ENCODE results near the gene ZNF639.

Gene ZNF639

DNA sequence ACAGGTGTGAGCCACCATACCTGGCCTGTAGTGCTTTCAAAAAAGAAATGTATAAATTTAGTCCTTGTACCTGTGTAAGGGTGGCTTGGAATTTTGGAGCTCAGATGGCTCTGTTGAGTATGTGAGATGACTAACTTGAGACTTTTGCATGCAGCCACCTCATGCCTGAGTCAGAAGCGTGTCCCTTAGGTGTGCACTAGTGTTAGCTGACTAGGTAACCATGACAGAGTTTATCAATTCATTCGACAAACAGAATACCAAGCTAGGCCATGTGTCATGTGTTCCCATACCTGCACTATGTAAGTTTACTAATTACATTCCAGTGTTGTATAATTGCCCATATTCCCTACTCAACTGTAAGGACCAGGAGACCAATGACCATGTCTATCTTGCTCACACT lies 4.0 kb upstream of the ZNF639 start:
- DNase-seq (ENCODE audit: low spot score) = no peak

DNA sequence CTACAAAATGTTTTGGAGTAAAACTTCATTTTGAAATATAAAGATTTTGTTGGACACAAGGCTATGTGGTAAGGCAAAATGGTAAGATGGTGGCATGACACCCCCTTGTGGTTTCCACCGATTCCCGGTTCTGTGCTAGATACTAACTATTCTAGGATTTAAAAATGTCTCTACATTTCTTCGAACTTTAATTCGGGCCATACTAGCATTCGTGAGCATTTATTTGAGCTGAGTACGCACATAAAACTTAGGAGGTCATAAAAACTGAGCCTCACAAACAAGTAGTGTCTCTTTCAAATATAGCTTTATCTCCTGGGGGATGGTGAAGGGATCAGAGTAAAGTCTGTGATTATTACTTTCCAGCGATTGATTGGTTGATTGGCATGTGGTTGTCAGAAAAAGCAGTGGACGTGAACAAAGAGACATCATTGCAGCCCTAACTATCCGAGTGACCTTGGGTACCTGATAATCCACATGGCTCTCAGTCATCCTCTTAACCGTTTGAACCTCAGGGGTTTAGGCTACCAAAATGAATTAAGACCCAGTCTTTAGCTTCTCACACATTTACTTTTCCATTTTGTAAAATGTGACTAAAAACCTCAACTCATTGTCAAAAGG lies 1.1 kb upstream of the ZNF639 start:
- peak; percentile 41 for DNase-seq (ENCODE audit: low spot score)

DNA sequence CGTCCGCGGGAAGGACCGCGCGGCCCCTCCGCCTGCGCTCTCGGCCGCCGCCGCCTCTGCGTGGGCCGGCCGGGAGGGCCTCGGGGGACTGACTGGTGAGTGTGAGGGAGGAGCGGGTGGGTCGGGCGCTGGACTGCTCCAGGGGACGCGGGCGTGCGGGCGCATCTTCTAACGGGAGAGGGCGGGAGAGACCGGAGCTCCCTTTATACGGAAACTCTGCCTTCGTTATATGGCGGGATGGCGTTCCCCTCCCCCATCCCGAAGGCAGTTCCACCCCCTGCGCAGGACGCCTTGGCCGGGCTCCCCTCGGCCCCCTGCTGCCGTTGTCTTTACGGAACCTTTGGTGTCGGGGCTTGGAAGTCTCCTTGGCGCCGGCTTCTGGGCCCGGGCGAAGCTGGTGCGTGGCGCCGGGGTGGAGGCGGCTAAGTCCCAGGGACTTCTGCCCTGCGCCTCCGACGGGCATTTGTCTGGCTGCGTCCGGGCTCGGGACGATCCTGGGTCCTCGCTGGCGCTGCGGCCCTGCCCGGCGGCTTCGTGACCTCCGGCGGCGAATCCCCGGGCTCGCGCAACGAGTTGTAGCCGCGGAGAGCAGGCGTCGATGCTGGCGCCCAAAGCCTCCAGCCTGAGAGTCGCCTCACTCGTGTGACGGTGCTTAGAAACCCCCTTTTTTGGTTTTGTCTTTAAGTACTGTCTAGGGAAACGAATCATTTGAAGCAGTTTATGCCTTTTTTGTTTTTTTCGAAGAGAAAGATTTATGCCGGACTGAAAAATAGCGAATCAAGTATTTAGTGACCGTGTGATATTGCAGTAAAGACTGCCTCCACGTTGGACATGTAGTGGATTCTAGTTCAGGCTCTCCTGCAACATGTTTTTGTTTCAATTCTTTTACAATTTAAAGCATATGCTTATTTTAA lies 623 bp downstream of the ZNF639 start:
- DNase-seq (ENCODE audit: low spot score) = peak; percentile 63

DNA sequence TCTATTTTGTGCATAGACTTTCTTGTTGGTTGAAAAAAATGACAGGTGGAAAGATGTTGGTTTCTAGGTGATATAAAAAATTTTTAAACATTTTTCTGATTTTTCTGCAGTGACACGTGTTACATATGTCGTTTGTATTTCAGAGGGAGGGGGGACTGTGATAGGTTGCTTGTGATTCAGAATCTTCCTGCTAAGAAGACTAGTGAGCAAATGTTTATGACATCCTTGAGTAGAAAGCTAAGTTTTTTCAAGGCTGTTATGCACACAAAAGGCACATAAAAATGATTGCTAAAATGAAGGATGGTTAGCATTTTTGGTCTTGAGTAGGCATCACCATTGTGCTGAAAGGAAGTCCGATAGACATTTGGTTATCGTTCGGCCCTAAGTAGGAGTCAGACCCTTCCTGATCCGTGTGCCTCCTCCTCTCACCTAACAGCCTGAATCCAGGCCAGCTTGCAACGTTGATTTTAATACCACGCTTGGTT lies 1.5 kb downstream of the ZNF639 start:
- DNase-seq (ENCODE audit: low spot score) = peak; percentile 8

DNA sequence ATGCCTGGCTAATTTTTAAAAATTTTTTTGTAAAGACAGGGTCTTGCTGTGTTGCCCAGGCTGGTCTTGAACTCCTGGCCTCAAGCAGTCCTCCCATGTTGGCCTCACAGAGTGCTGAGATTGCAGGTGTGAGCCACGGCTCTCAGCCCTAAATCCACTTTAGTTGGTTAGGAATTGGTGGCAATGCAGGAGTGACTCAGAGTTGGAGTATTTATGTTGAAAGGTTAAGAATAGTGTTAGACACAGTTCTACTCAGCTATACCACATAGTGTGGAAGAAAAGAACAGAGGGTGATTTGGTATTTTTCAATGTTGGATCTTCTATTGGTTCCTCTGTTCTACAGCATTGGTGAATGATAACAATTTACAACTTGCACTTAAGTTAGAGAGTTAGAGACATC lies 7.6 kb downstream of the ZNF639 start:
- no peak for DNase-seq (ENCODE audit: low spot score)

DNA sequence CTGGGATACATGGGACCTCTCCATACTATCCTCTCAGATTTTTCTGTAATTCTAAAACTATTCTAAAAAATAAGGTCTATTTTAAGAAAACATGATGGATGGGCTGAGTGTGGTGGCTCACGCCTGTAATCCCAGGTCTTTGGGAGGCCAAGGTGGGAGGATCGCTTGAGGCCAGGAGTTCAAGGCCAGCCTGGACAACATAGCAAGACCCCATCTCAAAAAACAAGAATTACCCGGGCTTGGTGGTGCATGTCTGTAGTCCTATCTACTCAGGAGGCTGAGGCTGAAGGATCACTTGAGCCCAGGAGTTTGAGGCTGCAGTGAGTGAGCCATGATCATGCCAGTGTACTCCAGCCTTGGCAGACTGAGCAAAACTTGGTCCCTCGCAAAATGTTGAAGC lies 9.4 kb downstream of the ZNF639 start:
- no peak for DNase-seq (ENCODE audit: low spot score)

- DNase-seq (ENCODE audit: low spot score) = no peak
These were observed 10.3 kb downstream of the ZNF639 start for GRCh38 chr3:179333084-179333483.

DNA sequence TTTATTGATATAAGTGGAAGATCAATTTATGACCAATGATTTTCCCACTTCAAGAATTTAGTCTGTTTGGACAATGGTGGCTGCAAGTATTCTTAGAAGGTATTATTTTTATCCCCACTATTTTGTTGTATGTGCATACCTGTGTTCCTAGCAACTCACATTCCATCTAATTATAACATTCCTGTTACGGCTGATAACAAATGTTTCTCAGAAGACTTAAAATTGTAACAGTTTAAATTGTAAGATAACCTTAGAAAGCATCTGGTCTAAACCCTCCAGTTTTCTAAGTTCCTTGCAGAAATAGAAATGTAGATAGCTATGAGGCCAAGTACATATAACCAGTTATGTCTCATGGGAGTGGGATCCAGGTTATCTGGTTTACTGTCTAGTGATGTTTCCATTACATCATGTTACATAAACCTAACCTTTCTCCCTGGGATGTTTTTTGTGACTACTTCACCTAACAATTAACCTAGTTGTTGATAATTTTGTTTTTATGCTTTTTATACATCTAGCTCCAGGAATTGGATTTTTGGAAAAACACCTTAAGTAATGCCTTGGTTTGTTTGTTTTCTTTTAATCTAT lies 13.6 kb downstream of the ZNF639 start:
- no peak for DNase-seq (ENCODE audit: low spot score)

- peak; percentile 94 for DNase-seq (ENCODE audit: low spot score)
These were observed 24.7 kb downstream of the ZNF639 start, which contains the start of gene MFN1 for GRCh38 chr3:179347345-179348194. MFN1 (plus strand) TSS chr3:179347709; CDS start chr3:179348852, 1,143 bp downstream.

- peak; percentile 13 for DNase-seq (ENCODE audit: low spot score)
These were observed 25.6 kb downstream of the ZNF639 start for GRCh38 chr3:179348325-179349013.

- no peak for DNase-seq (ENCODE audit: low spot score)
These were observed 33.2 kb downstream of the ZNF639 start for GRCh38 chr3:179355996-179356395.

DNA sequence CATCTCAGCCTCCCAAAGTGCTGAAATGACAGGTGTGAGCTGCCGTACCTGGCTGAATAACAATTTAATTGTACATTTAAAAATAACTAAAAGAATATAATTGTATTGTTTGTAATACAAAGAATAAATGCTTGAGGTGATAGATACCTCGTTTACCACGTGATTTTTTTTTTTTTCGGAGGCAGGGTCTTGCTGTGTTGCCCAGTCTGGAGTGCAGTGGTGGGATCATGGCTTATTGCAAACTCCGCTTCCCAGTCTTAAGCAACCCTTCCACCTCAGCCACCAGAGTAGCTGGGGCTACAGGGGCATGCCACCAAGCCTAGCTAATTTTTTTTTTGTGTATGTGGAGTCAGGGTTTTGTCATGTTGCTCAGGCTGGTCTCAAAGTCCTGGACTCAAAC lies 40.5 kb downstream of the ZNF639 start:
- no peak for DNase-seq (ENCODE audit: low spot score)

DNA sequence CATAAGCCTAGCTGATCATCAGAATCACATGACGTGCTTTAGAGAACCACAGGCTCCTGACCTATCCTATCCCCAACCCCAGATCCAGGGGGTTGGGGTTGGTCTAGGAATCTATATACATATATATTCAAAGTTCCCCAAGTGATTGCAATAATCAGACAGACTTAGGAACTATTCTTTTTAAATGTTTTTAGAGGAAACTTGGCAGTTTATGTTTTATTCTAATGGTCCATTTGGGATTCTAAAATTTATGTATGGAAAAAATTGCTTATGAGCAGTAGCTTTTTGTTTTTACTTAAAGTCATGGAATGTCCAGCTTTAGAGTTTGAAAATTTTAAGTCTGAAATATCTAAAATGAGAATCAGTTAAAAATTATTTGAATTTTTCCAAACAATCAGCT lies 46.8 kb downstream of the ZNF639 start:
- DNase-seq (ENCODE audit: low spot score) = no peak

DNA sequence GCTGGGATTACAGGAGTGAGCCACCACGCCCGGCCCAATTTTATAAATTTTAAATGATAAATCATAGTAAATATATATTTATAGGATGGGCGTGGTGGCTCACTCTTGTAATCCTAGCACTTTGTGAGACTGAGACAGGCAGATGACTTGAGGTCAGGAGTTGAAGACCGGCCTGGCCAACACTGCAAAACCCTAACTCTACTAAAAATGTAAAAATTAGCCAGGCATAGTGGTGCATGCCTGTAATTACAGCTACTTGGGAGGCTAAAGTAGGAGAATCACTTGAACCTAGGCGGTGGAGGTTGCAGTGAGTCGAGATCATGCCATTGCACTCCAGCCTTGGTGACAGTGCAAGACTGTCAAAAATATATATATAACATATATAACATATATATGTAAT lies 51.1 kb downstream of the ZNF639 start:
- no peak for DNase-seq (ENCODE audit: low spot score)

GRCh38 chr3:179375091-179375999 lies 52.5 kb downstream of the ZNF639 start:
- DNase-seq (ENCODE audit: low spot score) = peak; percentile 44

DNA sequence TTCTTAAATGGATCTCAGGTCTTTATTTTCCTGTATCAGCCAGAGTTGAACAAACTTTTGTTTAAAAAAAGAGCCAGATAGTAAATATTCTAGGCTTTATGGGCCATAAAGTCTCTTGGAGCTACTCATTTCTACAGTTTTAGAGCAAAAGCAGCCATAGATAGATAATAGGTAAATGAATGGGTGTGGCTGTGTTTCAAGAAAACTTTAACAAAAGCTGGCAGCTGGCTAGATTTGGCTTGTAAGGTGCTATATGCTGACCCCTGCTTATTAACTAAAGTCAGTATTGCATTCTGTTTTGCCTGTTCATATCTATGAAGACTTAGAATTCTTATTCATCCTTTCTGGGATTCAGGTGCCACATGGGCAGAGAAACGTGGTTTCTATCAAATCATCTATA lies 53.6 kb downstream of the ZNF639 start:
- DNase-seq (ENCODE audit: low spot score) = peak; percentile 22

All from hematopoietic multipotent progenitor cell treated with erythropoietin and hydrocortisone succinate and interleukin-3 and kit ligand, for 15 days (in vitro differentiated cells).